Mucosa of rectum (tissue), 2 donors: ENCODE results near the gene LRRC17.

Experiments
- H3K27ac ChIP-seq, 2 donors: one replicate each; pipeline ENCODE4 v1.7.0; 2013; ENCODE audit warnings: inconsistent platforms in 2 of 2, low read depth in 2 of 2, low read length in 2 of 2
- H3K27me3 ChIP-seq, 2 donors: one replicate each; pipeline ENCODE4 v1.7.0; 2013; ENCODE audit warnings: low read length in 2 of 2; ENCODE audit not compliant: control insufficient read depth in 2 of 2, insufficient read depth in 2 of 2
- H3K36me3 ChIP-seq, 2 donors: one replicate each; pipeline ENCODE4 v1.7.0; 2013; ENCODE audit warnings: low read length in 2 of 2; ENCODE audit not compliant: control insufficient read depth in 2 of 2, insufficient read depth in 2 of 2
- H3K4me1 ChIP-seq, 2 donors: one replicate each; pipeline ENCODE4 v1.7.0; 2013; ENCODE audit warnings: low read length in 2 of 2, mild to moderate bottlenecking in 1 of 2; ENCODE audit not compliant: control insufficient read depth in 2 of 2, insufficient read depth in 2 of 2
- H3K4me3 ChIP-seq, 2 donors: one replicate each; pipeline ENCODE4 v1.7.0; 2013; ENCODE audit warnings: low read length in 2 of 2
- H3K9ac ChIP-seq, 2 donors: one replicate each; pipeline ENCODE4 v1.7.0; 2013; ENCODE audit warnings: low read length in 2 of 2, low read depth in 1 of 2, mild to moderate bottlenecking in 1 of 2
- H3K9me3 ChIP-seq, 2 donors: one replicate each; pipeline ENCODE4 v1.7.0; 2013; ENCODE audit warnings: low read length in 2 of 2; ENCODE audit not compliant: control insufficient read depth in 2 of 2
- donor health status: healthy.
- donor health status: Normal muscosa, but diverticular disease.

Gene LRRC17

GRCh38 chr7:102917436-102918353 is 4.9 kb downstream of the LRRC17 start:
- Histone ChIP-seq H3K27ac (no peak overlapping the region), H3K27me3 (no peaks in the 10 kb centered on the region), H3K4me1 (no peaks in the 10 kb centered on the region), H3K9me3 (no peaks in the 10 kb centered on the region), H3K36me3 (no peaks in the 10 kb centered on the region), H3K9ac (no peak overlapping the region), H3K4me3 (no peak overlapping the region)

- Histone ChIP-seq H3K27ac (no peak overlapping the region), H3K4me1 (no peaks in the 10 kb centered on the region), H3K9ac (no peak overlapping the region), H3K36me3 (no peaks in the 10 kb centered on the region), H3K27me3 (no peaks in the 10 kb centered on the region), H3K4me3 (no peak overlapping the region), H3K9me3 (no peaks in the 10 kb centered on the region)
These were observed 6.0 kb downstream of the LRRC17 start for GRCh38 chr7:102918845-102919244.

GRCh38 chr7:102925976-102926782 is 13.4 kb downstream of the LRRC17 start:
- H3K36me3 ChIP-seq, result no peaks in the 10 kb centered on the region
- no peak overlapping the region for H3K27ac ChIP-seq
- no peak overlapping the region for H3K9ac ChIP-seq

GRCh38 chr7:102926783-102927140 is 14.0 kb downstream of the LRRC17 start:
- no peaks in the 10 kb centered on the region for H3K9me3 ChIP-seq
- no peaks in the 10 kb centered on the region for H3K4me1 ChIP-seq
- H3K27me3 ChIP-seq, result no peaks in the 10 kb centered on the region

More at GRCh38 chr7:102925976-102926782, 13.4 kb downstream of the LRRC17 start:
- Histone ChIP-seq H3K4me3 (no peak overlapping the region), H3K9me3 (no peaks in the 10 kb centered on the region), H3K27me3 (no peaks in the 10 kb centered on the region), H3K4me1 (no peaks in the 10 kb centered on the region)

GRCh38 chr7:102927312-102927933 is 14.6 kb downstream of the LRRC17 start:
- no peaks in the 10 kb centered on the region for H3K4me1 ChIP-seq
- H3K36me3 ChIP-seq, result no peaks in the 10 kb centered on the region
- H3K9me3 ChIP-seq, result no peaks in the 10 kb centered on the region
- no peaks in the 10 kb centered on the region for H3K27me3 ChIP-seq
- no peak overlapping the region for H3K27ac ChIP-seq
- H3K4me3 ChIP-seq, result no peak overlapping the region
- no peak overlapping the region for H3K9ac ChIP-seq

More at GRCh38 chr7:102926783-102927140, 14.0 kb downstream of the LRRC17 start:
- H3K27ac ChIP-seq, result no peak overlapping the region
- no peak overlapping the region for H3K9ac ChIP-seq
- H3K4me3 ChIP-seq, result no peak overlapping the region
- H3K36me3 ChIP-seq, result no peaks in the 10 kb centered on the region

GRCh38 chr7:102931757-102932156 is 19.0 kb downstream of the LRRC17 start:
- Histone ChIP-seq H3K27ac (no peak overlapping the region), H3K9me3 (no peaks in the 10 kb centered on the region), H3K4me1 (peaks cover 0 to 2% of the 10 kb centered on the region in 2 donors), H3K27me3 (no peaks in the 10 kb centered on the region), H3K9ac (no peak overlapping the region), H3K4me3 (no peak overlapping the region), H3K36me3 (no peaks in the 10 kb centered on the region)

GRCh38 chr7:102933763-102934162 is 21.0 kb downstream of the LRRC17 start:
- peak overlapping the region in 1 of 2 donors; percentile 32 for H3K27ac ChIP-seq

GRCh38 chr7:102934239-102934638 is 21.4 kb downstream of the LRRC17 start:
- Histone ChIP-seq H3K9ac (no peak overlapping the region), H3K27ac (peak overlapping the region in 1 of 2 donors; percentile 32), H3K27me3 (no peaks in the 10 kb centered on the region), H3K4me1 (peaks cover 0 to 2% of the 10 kb centered on the region in 2 donors), H3K4me3 (no peak overlapping the region), H3K9me3 (no peaks in the 10 kb centered on the region), H3K36me3 (no peaks in the 10 kb centered on the region)

More at GRCh38 chr7:102933763-102934162, 21.0 kb downstream of the LRRC17 start:
- Histone ChIP-seq H3K4me1 (peaks cover 0 to 2% of the 10 kb centered on the region in 2 donors), H3K9ac (no peak overlapping the region), H3K9me3 (no peaks in the 10 kb centered on the region), H3K27me3 (no peaks in the 10 kb centered on the region), H3K36me3 (no peaks in the 10 kb centered on the region), H3K4me3 (no peak overlapping the region)

- Histone ChIP-seq H3K27ac (no peak overlapping the region), H3K27me3 (no peaks in the 10 kb centered on the region), H3K9me3 (no peaks in the 10 kb centered on the region), H3K4me1 (peaks cover 0 to 2% of the 10 kb centered on the region in 2 donors), H3K4me3 (no peak overlapping the region), H3K36me3 (no peaks in the 10 kb centered on the region), H3K9ac (no peak overlapping the region)
These were observed 21.9 kb downstream of the LRRC17 start for GRCh38 chr7:102934701-102935100.
